Stomach (tissue), 9 donors: Measurements from ENCODE around the gene OGFRL1. TPM values are rescaled to one million over a fixed set of nuclear protein-coding genes. Genes with fewer than 3 reads are reported as not detected.

Experiments used
- DNase-seq, 2 donors: peaks; one replicate each; pipeline versions ENCODE4 v3.0.0 to v3.0.0-alpha.2; 2013 to 2019
- H3K27ac ChIP-seq, 5 donors: fragments of 200-600 bp in 4 of 5; sonication (generic) in 4 of 5; one replicate each; pipeline ENCODE4 v1.5.1; 2013 to 2019; ENCODE audit warnings: mild to moderate bottlenecking in 1 of 5, moderate library complexity in 1 of 5
- H3K27me3 ChIP-seq, 3 donors: fragments of 200-600 bp; sonication (generic); one replicate each; pipeline ENCODE4 v1.5.1; 2017 to 2019; ENCODE audit warnings: mixed run types in 1 of 3
- H3K36me3 ChIP-seq, 4 donors: fragments of 200-600 bp; sonication (generic); 1 replicate in 3 of 4; 2 replicates in 1 of 4; pipeline ENCODE4 v1.5.1; 2016 to 2019
- H3K4me1 ChIP-seq, 4 donors: fragments of 200-600 bp; sonication (generic); one replicate each; pipeline ENCODE4 v1.5.1; 2016 to 2019
- H3K4me3 ChIP-seq, 4 donors: fragments of 200-600 bp; sonication (generic) in 3 of 4; one replicate each; pipeline ENCODE4 v1.5.1; 2016 to 2019; ENCODE audit warnings: mild to moderate bottlenecking in 1 of 4
- H3K9me3 ChIP-seq, 4 donors: fragments of 200-600 bp; sonication (generic); one replicate each; pipeline ENCODE4 v1.5.1; 2016 to 2019
- CTCF ChIP-seq, 7 experiments: fragments of 450-650 bp in 4 of 7; fragments of 200-600 bp in 3 of 7; sonication (generic) in 3 of 7; IDR thresholded peaks; one replicate each; pipeline ENCODE4 v1.5.1; 2016 to 2019; ENCODE audit warnings: antibody characterized with exemption in 7 of 7, control low read depth in 2 of 7, mild to moderate bottlenecking in 1 of 7
- EP300 ChIP-seq: sonication (generic); formaldehyde crosslinking; IDR thresholded peaks from one replicate; pipeline ENCODE4 v1.6.1; 2017; ENCODE audit warnings: antibody characterized with exemption
- POLR2A ChIP-seq, 4 donors: fragments of 450-650 bp; IDR thresholded peaks; one replicate each; pipeline ENCODE4 v1.6.1; 2016; ENCODE audit warnings: antibody characterized with exemption in 4 of 4, control low read depth in 2 of 4, mild to moderate bottlenecking in 1 of 4, moderate library complexity in 1 of 4
- POLR2AphosphoS5 ChIP-seq, 3 donors: sonication (generic); formaldehyde crosslinking; IDR thresholded peaks; one replicate each; pipeline ENCODE4 v1.6.1; 2016; ENCODE audit warnings: antibody characterized with exemption in 3 of 3
- WGBS, 5 donors: extraction: QIAGEN DNeasy Blood & Tissue Kit in 3 of 5; methylation state at CpG; one replicate each; pipeline versions ENCODE4 v1.1.5 to v1.1.7; 2013 to 2018; 5-methylcytosine and 5-hydroxymethylcytosine counted together
- intact Hi-C: fragments of 100-400 bp; cut with DNase I; formaldehyde crosslinking; loops from one replicate; pipeline ENCODE4 v1.15.1; 2023; ENCODE audit warnings: low total_unique reads
- polyA plus RNA-seq, 3 donors: library from polyadenylated mRNA; stranded (reverse); fragments of 200-250 nt; gene quantifications; one replicate each; pipeline ENCODE4 v1.2.3, GENCODE V29; 2013
- total RNA-seq, 5 donors: library from RNA; depleted of rRNA; stranded (reverse); fragments of >200 nt; gene quantifications; one replicate each; pipeline versions ENCODE4 v1.1.0 to v1.2.3, GENCODE V29; 2014 to 2016
- donor health status: healthy with polysubstance abuse.
- donor health status: Bipolar disorder and iron deficiency.
- donor health status: healthy.

The OGFRL1 gene
- total and polyA plus RNA-seq, 8 donors: 2.6 to 27.0 (median 13.3) TPM

- no peak for DNase-seq
- intact Hi-C loops: loop anchor here (10.0 kb wide), 1 partner anchor 151 kb away; no protein-coding TSS in a partner anchor
- Histone ChIP-seq H3K27ac (no peak overlapping the region), H3K9me3 (no peaks in the 10 kb centered on the region), H3K4me1 (peaks cover 0 to 17% (median 7%) of the 10 kb centered on the region in 4 donors), H3K27me3 (no peaks in the 10 kb centered on the region), H3K4me3 (no peak overlapping the region), H3K36me3 (no peaks in the 10 kb centered on the region)
- TF ChIP-seq POLR2A (IDR thresholded peaks at IDR 0.05) (no peak), EP300 (no peak), CTCF (IDR thresholded peaks at IDR 0.05) (no peak), POLR2AphosphoS5 (IDR thresholded peaks at IDR 0.05) (no peak)
- WGBS, 5 donors: 86 to 89% (median 87%) methylated on average over 5 of the region's 5 CpGs
Measured at GRCh38 chr6:71345476-71346333, 57.1 kb downstream of the OGFRL1 start.

DNA sequence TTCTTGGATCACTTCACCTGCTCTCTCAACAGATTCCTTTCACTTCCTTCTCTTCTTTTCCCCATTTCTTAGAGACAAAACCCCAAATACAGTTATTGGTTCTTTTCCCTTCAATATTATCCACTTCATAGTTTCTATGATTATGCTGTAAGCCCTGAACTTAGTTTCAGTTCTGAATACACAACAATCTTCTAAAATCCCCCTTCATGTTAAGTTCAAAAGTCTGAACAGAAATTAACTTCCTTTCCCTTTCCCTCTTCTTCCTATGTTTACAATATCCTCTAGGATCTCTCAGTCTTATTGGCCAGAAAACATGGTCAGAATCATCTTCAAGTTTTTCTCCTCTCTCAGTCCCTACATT is 57.7 kb downstream of the OGFRL1 start:
- Histone ChIP-seq H3K4me3 (no peak overlapping the region), H3K27me3 (no peaks in the 10 kb centered on the region), H3K4me1 (peaks cover 0 to 23% (median 10%) of the 10 kb centered on the region in 4 donors), H3K36me3 (no peaks in the 10 kb centered on the region), H3K27ac (no peak overlapping the region), H3K9me3 (no peaks in the 10 kb centered on the region)
- no peak for TF ChIP-seq EP300
- no peak for TF ChIP-seq POLR2AphosphoS5 (IDR thresholded peaks at IDR 0.05)
- no peak for TF ChIP-seq POLR2A (IDR thresholded peaks at IDR 0.05)
- no peak for TF ChIP-seq CTCF (IDR thresholded peaks at IDR 0.05)
- DNase-seq: no peak
- intact Hi-C loops: loop anchor here (10.0 kb wide), 1 partner anchor 152 kb away; no protein-coding TSS in a partner anchor

GRCh38 chr6:71347119-71347518 is 58.5 kb downstream of the OGFRL1 start:
- Histone ChIP-seq H3K4me1 (peaks cover 0 to 25% (median 10%) of the 10 kb centered on the region in 4 donors), H3K4me3 (no peak overlapping the region), H3K9me3 (no peaks in the 10 kb centered on the region), H3K27me3 (no peaks in the 10 kb centered on the region), H3K36me3 (no peaks in the 10 kb centered on the region), H3K27ac (no peak overlapping the region)
- TF ChIP-seq EP300: no peak
- TF ChIP-seq POLR2A (IDR thresholded peaks at IDR 0.05): no peak
- TF ChIP-seq CTCF (IDR thresholded peaks at IDR 0.05): no peak
- TF ChIP-seq POLR2AphosphoS5 (IDR thresholded peaks at IDR 0.05): no peak
- WGBS, 5 donors: 84 to 92% (median 86%) methylated on average over 5 of the region's 5 CpGs
- intact Hi-C loops: loop anchor here (10.0 kb wide), 1 partner anchor 152 kb away; no protein-coding TSS in a partner anchor
- DNase-seq: no peak

- H3K9me3 ChIP-seq: no peaks in the 10 kb centered on the region
- WGBS, 5 donors: 13 to 23% (median 17%) methylated on average over 3 of the region's 3 CpGs
- intact Hi-C loops: loop anchor here (10.0 kb wide), 1 partner anchor 155 kb away; no protein-coding TSS in a partner anchor
- H3K36me3 ChIP-seq: no peaks in the 10 kb centered on the region
- peak in 1 of 2 donors; percentile 44 for DNase-seq
- H3K4me1 ChIP-seq: peaks cover 0 to 25% (median 10%) of the 10 kb centered on the region in 4 donors
- H3K4me3 ChIP-seq: no peak overlapping the region
- TF ChIP-seq POLR2AphosphoS5 (IDR thresholded peaks at IDR 0.05): no peak
- no peak for TF ChIP-seq EP300
- no peak for TF ChIP-seq POLR2A (IDR thresholded peaks at IDR 0.05)
- peak in 4 of 7 experiments; percentile 43 to 65 (median 56) for TF ChIP-seq CTCF (IDR thresholded peaks at IDR 0.05)
- no peaks in the 10 kb centered on the region for H3K27me3 ChIP-seq
- peak overlapping the region in 2 of 5 donors; percentile 57 to 62 for H3K27ac ChIP-seq
Measured at GRCh38 chr6:71349395-71349794, 60.8 kb downstream of the OGFRL1 start.
